T47D (cell line): ENCODE data around the gene PDE8A.

Experiments
- DNase-seq, 2 experiments: peaks; one replicate each; pipeline versions ENCODE4 v3.0.0 to v3.0.0-alpha.2; 2011 to 2012; ENCODE audit warnings: low read depth in 1 of 2, low spot score in 1 of 2
- JUND ChIP-seq: IDR thresholded peaks from 2 replicates; pipeline ENCODE4 v1.6.1; 2012; ENCODE audit warnings: low read depth
- in situ Hi-C: cut with HindIII; loops from 2 replicates; pipeline ENCODE4 v1.10.0; 2016; ENCODE audit warnings: low sequenced_read_pairs, low pct_unique_long_range_greater_than_20kb

The PDE8A gene

DNA sequence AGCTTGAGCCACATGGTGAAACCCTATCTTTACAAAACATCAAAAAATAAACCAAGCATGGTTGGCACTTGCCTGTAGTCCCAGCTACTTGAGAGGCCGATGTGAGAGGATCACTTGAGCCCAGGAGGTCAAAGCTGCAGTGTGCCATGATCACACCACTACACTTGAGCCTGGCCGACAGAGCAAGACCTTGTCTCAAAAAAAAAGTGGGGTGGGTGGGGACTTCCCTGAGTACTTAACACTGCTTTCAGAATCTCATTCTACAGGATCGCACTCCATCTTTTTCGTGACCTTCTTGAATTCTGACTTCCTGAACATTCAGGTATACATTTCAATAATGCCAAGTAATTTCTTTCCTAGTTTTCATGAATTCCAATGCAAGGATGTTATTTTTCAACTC, 91.3 kb downstream of the PDE8A start:
- in situ Hi-C loops, result no loop called here
- TF ChIP-seq JUND, result no peak
- no peak for DNase-seq

DNA sequence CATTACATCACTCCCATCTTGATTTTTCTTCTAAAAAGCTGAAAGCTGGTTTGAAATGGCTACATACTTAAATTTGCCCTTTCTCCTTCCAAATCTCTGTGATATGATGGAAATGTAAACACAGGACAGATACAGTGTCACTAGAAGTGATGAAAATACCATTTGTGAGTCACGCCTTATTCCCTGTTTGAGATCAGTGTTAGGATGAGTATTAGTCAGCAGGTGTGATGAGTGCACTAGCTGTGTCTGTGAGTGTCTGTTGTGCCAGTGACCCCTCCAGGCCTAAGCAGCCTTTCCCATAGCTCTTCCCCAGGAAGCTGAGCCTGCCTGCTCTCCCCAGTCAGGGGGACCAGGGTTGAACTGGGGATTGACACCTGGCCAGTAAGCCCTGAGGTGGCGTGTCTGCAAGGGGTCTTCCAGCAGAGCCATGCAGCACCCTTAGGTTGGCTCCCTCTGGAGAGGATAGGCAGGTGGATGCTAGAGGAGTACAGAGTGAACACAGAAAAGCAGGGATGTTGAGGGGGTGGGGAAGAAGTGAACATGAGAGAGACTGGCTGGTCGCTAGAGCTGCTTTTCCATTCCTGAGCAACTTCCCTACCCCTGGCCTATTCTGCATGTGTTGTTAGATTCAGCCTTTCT, 92.0 kb downstream of the PDE8A start:
- in situ Hi-C loops, result no loop called here
- TF ChIP-seq JUND, result no peak

GRCh38 chr15:85086855-85087254, 105.2 kb downstream of the PDE8A start:
- TF ChIP-seq JUND, result no peak
- DNase-seq, result no peak
- in situ Hi-C loops, result no loop called here

More for the DNA sequence above, 92.0 kb downstream of the PDE8A start:
- DNase-seq, result no peak

DNA sequence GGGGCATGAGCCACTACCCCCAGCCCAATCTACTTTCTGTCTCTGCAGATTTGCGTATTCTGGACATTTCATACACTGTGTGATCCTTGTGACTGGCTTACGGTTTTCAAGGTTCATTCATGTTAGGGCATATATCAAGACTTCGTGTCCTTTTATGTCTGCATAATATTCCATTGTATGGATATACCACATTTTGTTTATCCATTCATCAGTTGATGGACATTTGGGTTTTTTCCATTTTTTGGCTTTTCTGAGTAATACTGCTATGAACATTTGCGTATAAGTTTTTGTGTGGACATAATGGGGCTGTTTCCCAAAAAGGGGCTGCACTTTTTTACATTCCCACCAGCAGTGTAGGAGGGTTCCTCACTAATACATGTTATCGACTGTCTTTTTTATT, 106.6 kb downstream of the PDE8A start:
- no peak for DNase-seq
- no peak for TF ChIP-seq JUND
- in situ Hi-C loops, result no loop called here

DNA sequence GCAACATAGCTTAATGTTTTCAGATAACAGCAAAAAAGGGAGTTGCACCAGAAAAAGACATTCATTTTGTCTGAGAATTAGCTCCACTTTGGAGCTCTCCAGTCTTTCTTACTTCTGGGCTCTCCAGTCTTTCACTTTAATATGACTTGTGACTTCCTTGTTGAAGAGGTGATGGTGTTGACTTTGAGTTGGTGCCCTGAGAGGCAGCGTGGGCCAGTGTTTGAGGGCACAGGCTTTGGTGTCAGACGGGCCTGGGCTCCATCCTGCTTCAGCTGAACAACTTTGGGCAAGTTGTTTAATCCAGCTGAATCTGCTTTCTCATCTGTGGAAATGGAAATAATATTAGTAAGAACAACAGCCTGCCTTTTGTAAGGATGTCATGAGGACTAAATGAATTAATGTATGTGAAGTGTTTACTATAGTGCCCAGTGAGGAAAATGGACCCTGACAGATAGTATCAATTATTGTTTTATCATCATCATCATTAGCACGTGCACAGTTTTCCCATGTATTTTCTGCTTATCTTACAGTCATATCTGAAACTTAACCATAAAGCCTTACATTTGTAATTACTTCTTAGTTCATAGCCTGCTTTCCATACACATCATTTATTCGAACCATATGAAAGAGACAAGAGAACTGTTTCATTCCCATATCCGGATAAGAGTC, 108.4 kb downstream of the PDE8A start:
- no peak for DNase-seq
- in situ Hi-C loops, result no loop called here
- TF ChIP-seq JUND, result no peak

DNA sequence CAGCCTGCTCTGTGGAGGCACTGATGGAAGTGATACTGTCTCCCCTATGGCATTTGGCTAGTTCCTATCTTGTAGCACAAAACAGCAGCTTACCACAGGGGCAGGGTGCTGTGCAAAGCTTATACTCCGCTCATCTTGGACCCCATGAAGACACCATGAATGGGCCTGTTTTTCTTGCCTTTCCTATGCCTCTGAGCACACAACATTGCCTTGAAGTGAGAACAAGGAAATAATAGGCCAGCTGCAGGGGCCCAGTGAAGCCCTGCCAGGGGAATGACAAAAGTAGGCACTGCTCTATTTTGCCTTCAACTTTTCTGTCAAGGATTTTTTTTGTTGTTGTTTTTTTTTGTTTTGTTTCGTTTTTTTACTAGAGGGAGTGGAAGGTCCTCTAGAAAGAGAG, 110.3 kb downstream of the PDE8A start:
- no peak for DNase-seq
- in situ Hi-C loops, result no loop called here
- no peak for TF ChIP-seq JUND

DNA sequence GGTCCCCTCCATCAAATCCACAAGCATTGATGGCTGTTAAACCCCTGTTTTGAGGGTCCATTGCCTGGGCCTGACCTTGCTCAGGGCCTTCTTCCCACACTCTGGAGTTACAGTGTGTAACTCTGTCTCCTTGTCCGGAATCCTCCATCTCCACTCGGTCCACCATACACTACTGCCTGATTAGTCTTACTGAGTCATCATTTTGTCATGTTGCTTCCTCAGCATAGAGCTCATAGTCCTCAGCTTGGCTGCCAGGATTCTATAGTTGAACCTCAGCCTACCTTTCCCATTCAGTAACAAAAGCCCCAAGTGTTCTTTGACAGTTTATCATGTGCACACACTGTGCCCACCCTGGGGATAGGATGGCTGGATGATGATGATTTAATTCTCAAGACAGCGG, 113.0 kb downstream of the PDE8A start:
- in situ Hi-C loops, result no loop called here
- no peak for DNase-seq
- TF ChIP-seq JUND, result no peak

DNA sequence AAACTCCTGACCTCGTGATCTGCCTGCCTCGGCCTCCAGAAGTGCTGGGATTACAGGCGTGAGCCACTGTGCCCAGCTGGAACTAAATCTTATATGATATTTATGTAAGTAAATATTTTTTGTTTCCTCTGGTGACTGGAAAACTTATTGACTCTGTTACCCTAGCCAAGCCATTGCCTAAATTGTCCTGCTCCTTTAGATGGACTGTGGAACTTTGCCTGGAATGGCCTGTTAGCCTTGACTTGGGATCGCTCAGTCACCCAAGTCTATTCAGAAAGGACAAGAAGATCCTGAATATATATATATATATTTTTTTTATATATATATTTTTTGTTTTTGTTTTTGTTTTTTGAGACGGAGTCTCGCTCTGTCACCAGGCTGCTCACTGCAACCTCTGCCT, 113.9 kb downstream of the PDE8A start:
- in situ Hi-C loops, result no loop called here
- no peak for TF ChIP-seq JUND
- DNase-seq, result no peak

DNA sequence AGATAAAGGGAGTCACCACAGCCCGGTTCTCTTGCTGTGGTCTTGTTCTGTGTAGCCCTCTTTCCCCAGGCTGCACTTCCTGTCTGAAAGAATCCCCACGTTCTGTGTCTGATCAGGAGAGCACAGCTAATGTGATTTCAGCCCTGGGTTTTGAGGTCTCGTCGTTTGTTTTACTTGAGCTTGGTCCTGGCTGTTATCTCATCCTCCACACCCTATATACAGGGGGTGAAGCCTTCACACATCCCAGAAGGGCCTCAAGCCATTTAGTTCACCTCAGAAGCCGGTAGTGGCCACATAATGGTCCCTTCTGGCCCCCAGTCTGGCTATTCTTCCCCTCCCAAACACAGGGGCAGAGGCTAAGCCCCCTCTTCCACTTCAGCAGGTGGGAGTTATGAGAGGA, 115.6 kb downstream of the PDE8A start:
- no peak for TF ChIP-seq JUND
- in situ Hi-C loops, result no loop called here
- no peak for DNase-seq

DNA sequence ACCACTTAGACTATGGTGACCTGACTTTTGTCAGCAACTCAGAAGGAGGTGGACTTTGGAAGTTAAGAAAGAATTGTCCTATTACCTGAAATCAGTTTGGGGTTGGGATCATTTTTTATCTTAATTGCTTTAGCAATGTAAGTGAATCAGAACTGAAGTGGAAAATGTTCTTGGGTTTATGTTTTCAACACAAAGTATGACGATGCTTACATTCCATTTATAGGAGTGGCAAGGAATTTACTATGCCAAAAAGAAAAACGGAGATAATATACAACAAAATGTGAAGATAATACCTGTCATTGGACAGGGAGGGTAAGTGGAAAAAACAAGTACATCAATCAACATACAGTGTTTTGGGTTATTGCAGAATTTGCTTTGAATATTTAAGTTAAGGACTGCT, 116.1 kb downstream of the PDE8A start:
- DNase-seq, result no peak
- in situ Hi-C loops, result no loop called here

GRCh38 chr15:85099195-85099803, 117.6 kb downstream of the PDE8A start:
- no peak for TF ChIP-seq JUND
- in situ Hi-C loops, result no loop called here
- DNase-seq, result no peak

More for the DNA sequence above, 116.1 kb downstream of the PDE8A start:
- TF ChIP-seq JUND, result no peak

DNA sequence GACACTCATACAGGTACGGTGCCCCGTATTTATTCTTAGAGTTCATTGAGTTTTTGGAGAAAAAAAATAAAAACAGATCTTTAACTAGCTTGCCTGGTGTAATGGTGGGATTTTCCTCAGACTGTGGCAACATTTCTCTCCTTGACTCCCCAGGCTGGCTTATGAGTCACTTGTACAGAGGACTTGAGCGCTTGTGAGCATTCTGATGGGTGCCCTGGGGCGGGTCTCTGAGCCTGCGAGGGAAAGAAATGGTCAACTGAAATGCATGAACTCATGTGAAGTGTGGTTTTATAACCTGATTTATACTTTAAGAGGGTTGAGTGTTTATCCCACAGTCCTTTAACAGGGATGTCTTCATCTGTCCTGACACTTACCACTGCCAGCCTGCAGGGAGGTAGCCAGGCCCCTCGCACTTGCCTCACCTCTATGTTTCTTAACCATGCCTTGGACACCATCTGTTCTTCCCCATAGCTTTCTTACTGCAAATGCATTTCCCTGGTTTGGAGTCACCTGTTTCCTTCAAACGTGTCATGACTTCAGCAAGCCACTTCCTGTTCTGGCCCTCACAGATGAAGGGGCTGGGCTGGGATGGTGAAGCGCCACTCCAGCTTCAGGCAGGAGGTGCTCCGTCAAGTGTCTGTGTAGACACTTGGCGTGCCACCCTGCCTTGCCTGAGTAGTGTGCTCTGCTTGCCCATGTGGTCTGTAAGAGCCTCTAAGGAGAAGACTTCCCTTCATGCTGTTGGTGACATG, 118.7 kb downstream of the PDE8A start:
- DNase-seq, result no peak
- in situ Hi-C loops, result no loop called here
- TF ChIP-seq JUND, result no peak

DNA sequence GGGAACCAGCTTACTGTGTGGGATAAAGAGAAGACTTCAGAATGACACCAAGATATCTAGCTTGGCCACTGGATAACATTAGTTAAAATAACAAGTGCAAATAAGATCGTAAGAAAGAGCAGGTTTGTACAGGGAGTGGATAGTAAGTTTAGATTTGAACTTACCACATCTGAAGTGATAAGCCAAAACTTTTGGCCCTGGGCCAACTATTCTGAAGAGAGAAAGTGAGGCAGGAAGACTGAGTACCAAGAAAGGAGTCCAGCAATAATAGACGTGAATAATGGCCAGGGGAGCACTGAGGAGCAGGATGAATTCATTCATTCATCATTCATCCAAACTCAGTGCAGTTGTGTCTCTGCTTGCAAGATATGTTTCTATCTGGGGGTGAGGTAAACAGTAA, 122.9 kb downstream of the PDE8A start:
- no peak for DNase-seq
- in situ Hi-C loops, result no loop called here
- no peak for TF ChIP-seq JUND
